Measurements from ENCODE around the gene ACACA. TPM values are rescaled to one million over a fixed set of nuclear protein-coding genes. Genes with fewer than 3 reads are reported as not detected.

Gene ACACA
- total RNA-seq, 1 donor from 2014 or later, result 85.3 TPM

GRCh38 chr17:37066322-37067255 lies 340.0 kb downstream of the ACACA start:
- ATAC-seq (no peak), DNase-seq (ENCODE audit: low spot score) (no peak)
- intact Hi-C loops (cut with DNase I), result no loop called here

GRCh38 chr17:37065486-37066321 lies 340.9 kb downstream of the ACACA start:
- intact Hi-C loops (cut with DNase I), result no loop called here
- ATAC-seq, result no peak
- no peak for DNase-seq (ENCODE audit: low spot score)

GRCh38 chr17:37064956-37065355 lies 341.7 kb downstream of the ACACA start:
- intact Hi-C loops (cut with DNase I), result no loop called here
- ATAC-seq, result no peak

GRCh38 chr17:37064206-37064605 lies 342.4 kb downstream of the ACACA start:
- DNase-seq (ENCODE audit: low spot score) (no peak), ATAC-seq (no peak)
- intact Hi-C loops (cut with DNase I), result no loop called here

More at GRCh38 chr17:37064956-37065355, 341.7 kb downstream of the ACACA start:
- no peak for DNase-seq (ENCODE audit: low spot score)

GRCh38 chr17:37062021-37062420 lies 344.6 kb downstream of the ACACA start:
- DNase-seq (ENCODE audit: low spot score) (no peak), ATAC-seq (no peak)
- intact Hi-C loops (cut with DNase I), result no loop called here

- ATAC-seq (no peak), DNase-seq (ENCODE audit: low spot score) (no peak)
- intact Hi-C loops (cut with DNase I), result no loop called here
These were observed 345.7 kb downstream of the ACACA start for GRCh38 chr17:37060928-37061327.

GRCh38 chr17:37060094-37060493 lies 346.5 kb downstream of the ACACA start:
- ATAC-seq, result no peak
- DNase-seq (ENCODE audit: low spot score), result no peak
- intact Hi-C loops (cut with DNase I), result no loop called here

GRCh38 chr17:37059493-37059892 lies 347.1 kb downstream of the ACACA start:
- intact Hi-C loops (cut with DNase I), result no loop called here
- ATAC-seq (no peak), DNase-seq (ENCODE audit: low spot score) (no peak)

GRCh38 chr17:37056622-37057021 lies 350.0 kb downstream of the ACACA start:
- intact Hi-C loops (cut with DNase I), result no loop called here
- no peak for ATAC-seq
- no peak for DNase-seq (ENCODE audit: low spot score)

- ATAC-seq, result no peak
These were observed 351.7 kb downstream of the ACACA start for GRCh38 chr17:37054894-37055293.

GRCh38 chr17:37052450-37052849 lies 354.2 kb downstream of the ACACA start:
- DNase-seq (ENCODE audit: low spot score), result no peak
- no peak for ATAC-seq
- intact Hi-C loops (cut with DNase I), result no loop called here

More at GRCh38 chr17:37054894-37055293, 351.7 kb downstream of the ACACA start:
- no peak for DNase-seq (ENCODE audit: low spot score)
- intact Hi-C loops (cut with DNase I), result no loop called here

GRCh38 chr17:37051833-37052232 lies 354.8 kb downstream of the ACACA start:
- intact Hi-C loops (cut with DNase I), result no loop called here
- DNase-seq (ENCODE audit: low spot score) (no peak), ATAC-seq (no peak)

- intact Hi-C loops (cut with DNase I), result no loop called here
- ATAC-seq (no peak), DNase-seq (ENCODE audit: low spot score) (no peak)
These were observed 355.3 kb downstream of the ACACA start for GRCh38 chr17:37051381-37051780.

- DNase-seq (ENCODE audit: low spot score) (no peak), ATAC-seq (no peak)
- intact Hi-C loops (cut with DNase I), result no loop called here
These were observed 355.7 kb downstream of the ACACA start for GRCh38 chr17:37050920-37051319.

GRCh38 chr17:37048811-37049210 lies 357.8 kb downstream of the ACACA start:
- intact Hi-C loops (cut with DNase I), result loop anchor here (5.0 kb wide), 1 partner anchor 417 kb away; no protein-coding TSS in a partner anchor
- DNase-seq (ENCODE audit: low spot score) (no peak), ATAC-seq (no peak)

- peak; percentile 90 for DNase-seq (ENCODE audit: low spot score)
- ATAC-seq, result peak; percentile 80
- intact Hi-C loops (cut with DNase I), result loop anchor here (5.0 kb wide), 1 partner anchor 415 kb away; no protein-coding TSS in a partner anchor
These were observed 359.0 kb downstream of the ACACA start for GRCh38 chr17:37047631-37048104.

- no peak for DNase-seq (ENCODE audit: low spot score)
- intact Hi-C loops (cut with DNase I), result loop anchor here (5.0 kb wide), 1 partner anchor 413 kb away; no protein-coding TSS in a partner anchor
- no peak for ATAC-seq
These were observed 361.2 kb downstream of the ACACA start for GRCh38 chr17:37045351-37045922.

- DNase-seq (ENCODE audit: low spot score), result no peak
- intact Hi-C loops (cut with DNase I), result no loop called here
These were observed 363.4 kb downstream of the ACACA start for GRCh38 chr17:37043201-37043600.

GRCh38 chr17:37041932-37042331 lies 364.7 kb downstream of the ACACA start:
- no peak for ATAC-seq
- intact Hi-C loops (cut with DNase I), result no loop called here
- no peak for DNase-seq (ENCODE audit: low spot score)

More at GRCh38 chr17:37043201-37043600, 363.4 kb downstream of the ACACA start:
- ATAC-seq, result no peak
